ENCODE results near the gene ANKRD33B. TPM values are rescaled to one million over a fixed set of nuclear protein-coding genes. Genes with fewer than 3 reads are reported as not detected.

Gene ANKRD33B
- polyA plus RNA-seq, 1 donor (not counting 4 experiments of a cell fraction or from before 2014, with no cell fraction given), result 1.9 TPM

- Histone ChIP-seq H3K9me1 (ENCODE audit: control insufficient read depth, extremely low read depth, insufficient read depth, low read length) (peaks cover 2% of the 10 kb centered on the region), H3K36me3 (ENCODE audit: control insufficient read depth in 2 of 2, extremely low read depth in 1 of 2, insufficient read depth in 2 of 2, low read length in 2 of 2) (no peaks in the 10 kb centered on the region), H3K9ac (ENCODE audit: control insufficient read depth, extremely low read depth, insufficient read depth, low read length) (no peak overlapping the region), H4K20me1 (ENCODE audit: control insufficient read depth, extremely low read depth, insufficient read depth, low read length) (no peaks in the 10 kb centered on the region), H3K79me2 (ENCODE audit: control insufficient read depth, insufficient read depth, low read length) (no peaks in the 10 kb centered on the region), H3K27me3 (ENCODE audit: control insufficient read depth, extremely low read depth, insufficient read depth, low read length) (no peaks in the 10 kb centered on the region), H3K27ac (ENCODE audit: control insufficient read depth, insufficient read depth, low read length) (no peak overlapping the region), H3K9me3 (ENCODE audit: control insufficient read depth, low read depth, low read length) (no peaks in the 10 kb centered on the region), H3K4me3 (ENCODE audit: control insufficient read depth in 2 of 3, extremely low read depth in 1 of 3, insufficient read depth in 2 of 3, low read depth in 1 of 3, low read length in 3 of 3) (no peak overlapping the region), H2AFZ (ENCODE audit: control insufficient read depth, low read length) (no peak overlapping the region), H3K4me1 (ENCODE audit: control insufficient read depth, extremely low read depth, insufficient read depth, low read length) (no peaks in the 10 kb centered on the region), H3K4me2 (ENCODE audit: control insufficient read depth, extremely low read depth, insufficient read depth, low read depth, low read length) (no peak overlapping the region)
- no peak for DNase-seq (ENCODE audit: low read depth, low spot score)
- no peak for TF ChIP-seq EZH2 (IDR thresholded peaks at IDR 0.05; ENCODE audit: low read length)
- no peak for TF ChIP-seq CTCF (optimal IDR thresholded peaks at IDR 0.05 in 1 of 3, IDR thresholded peaks at IDR 0.05 in 1 of 3, conservative IDR thresholded peaks at IDR 0.05 in 1 of 3; ENCODE audit: extremely low read depth in 1 of 3, insufficient read depth in 2 of 3, low read length in 3 of 3)
- no peak for FAIRE-seq
- dilution Hi-C loops (cut with MboI; ENCODE audit: extremely low pct_ligation_motif_present, low sequenced_read_pairs), result no loop called here
Observed at GRCh38 chr5:10578869-10579268, 15.0 kb downstream of the ANKRD33B start.

GRCh38 chr5:10579536-10580521, 16.0 kb downstream of the ANKRD33B start:
- Histone ChIP-seq H3K27me3 (ENCODE audit: control insufficient read depth, extremely low read depth, insufficient read depth, low read length) (no peaks in the 10 kb centered on the region), H3K9me3 (ENCODE audit: control insufficient read depth, low read depth, low read length) (no peaks in the 10 kb centered on the region), H3K4me3 (ENCODE audit: control insufficient read depth in 2 of 3, extremely low read depth in 1 of 3, insufficient read depth in 2 of 3, low read depth in 1 of 3, low read length in 3 of 3) (no peak overlapping the region), H3K36me3 (ENCODE audit: control insufficient read depth in 2 of 2, extremely low read depth in 1 of 2, insufficient read depth in 2 of 2, low read length in 2 of 2) (no peaks in the 10 kb centered on the region), H3K4me2 (ENCODE audit: control insufficient read depth, extremely low read depth, insufficient read depth, low read depth, low read length) (no peak overlapping the region), H4K20me1 (ENCODE audit: control insufficient read depth, extremely low read depth, insufficient read depth, low read length) (no peaks in the 10 kb centered on the region), H3K27ac (ENCODE audit: control insufficient read depth, insufficient read depth, low read length) (no peak overlapping the region), H3K4me1 (ENCODE audit: control insufficient read depth, extremely low read depth, insufficient read depth, low read length) (no peaks in the 10 kb centered on the region), H3K9me1 (ENCODE audit: control insufficient read depth, extremely low read depth, insufficient read depth, low read length) (peaks cover 2% of the 10 kb centered on the region), H3K79me2 (ENCODE audit: control insufficient read depth, insufficient read depth, low read length) (no peaks in the 10 kb centered on the region), H2AFZ (ENCODE audit: control insufficient read depth, low read length) (no peak overlapping the region), H3K9ac (ENCODE audit: control insufficient read depth, extremely low read depth, insufficient read depth, low read length) (no peak overlapping the region)
- FAIRE-seq, result no peak
- TF ChIP-seq EZH2 (IDR thresholded peaks at IDR 0.05; ENCODE audit: low read length) (no peak), CTCF (optimal IDR thresholded peaks at IDR 0.05 in 1 of 3, IDR thresholded peaks at IDR 0.05 in 1 of 3, conservative IDR thresholded peaks at IDR 0.05 in 1 of 3; ENCODE audit: extremely low read depth in 1 of 3, insufficient read depth in 2 of 3, low read length in 3 of 3) (no peak)
- dilution Hi-C loops (cut with MboI; ENCODE audit: extremely low pct_ligation_motif_present, low sequenced_read_pairs), result no loop called here
- DNase-seq (ENCODE audit: low read depth, low spot score), result no peak

All from keratinocyte (primary cell).